IPS-18c (cell line): ENCODE results near the gene RGR.

ENCODE experiments used
- H3K4me3 ChIP-seq: 2 replicates; pipeline ENCODE4 v1.7.0; 2013; ENCODE audit warnings: low read depth, mild to moderate bottlenecking, low read length, moderate library complexity; ENCODE audit not compliant: insufficient read depth
- H3K9me3 ChIP-seq: one replicate; pipeline ENCODE4 v1.6.1; 2013; ENCODE audit warnings: mild to moderate bottlenecking, low read length, moderate library complexity; ENCODE audit not compliant: control insufficient read depth, insufficient read depth

The RGR gene

DNA sequence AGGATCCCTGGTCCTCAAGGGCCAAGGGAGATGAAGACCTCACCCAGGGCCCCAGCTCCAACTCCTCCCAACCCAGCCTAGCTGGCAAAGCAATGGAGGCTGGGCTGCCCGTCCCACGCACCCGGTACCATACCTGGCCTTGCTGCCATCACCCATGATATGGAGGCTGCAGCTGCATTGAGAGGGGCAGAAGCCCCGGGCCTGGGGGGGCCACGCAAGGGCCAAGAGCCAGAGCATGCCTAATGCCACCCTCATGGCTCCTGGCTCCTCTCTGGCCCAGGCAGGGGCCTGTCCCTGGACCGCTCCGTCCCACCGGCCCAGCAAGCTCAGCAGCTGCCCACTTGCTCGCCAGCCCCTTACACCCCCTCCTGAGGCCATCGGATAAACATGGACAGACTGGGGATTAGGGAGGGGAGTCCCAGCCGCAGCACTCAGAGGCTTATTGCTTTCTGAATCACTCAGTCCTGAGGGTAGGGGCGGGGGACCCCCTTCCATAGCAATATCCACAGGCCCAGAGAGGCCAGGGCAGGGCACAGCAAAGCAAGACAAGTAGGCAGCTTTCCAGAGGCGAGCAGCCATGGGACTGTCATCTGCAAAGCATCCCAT, 3.6 kb upstream of the RGR start, which contains the start of gene LRIT1:
Gene LRIT1 (minus strand): TSS at position 362 of the 606 bp plus-strand sequence. CDS start 107 bp downstream, at position 255.
- Histone ChIP-seq H3K4me3 (no peak within 1 kb of the TSS), H3K9me3 (peaks cover 2% of the 10 kb centered on the region)

DNA sequence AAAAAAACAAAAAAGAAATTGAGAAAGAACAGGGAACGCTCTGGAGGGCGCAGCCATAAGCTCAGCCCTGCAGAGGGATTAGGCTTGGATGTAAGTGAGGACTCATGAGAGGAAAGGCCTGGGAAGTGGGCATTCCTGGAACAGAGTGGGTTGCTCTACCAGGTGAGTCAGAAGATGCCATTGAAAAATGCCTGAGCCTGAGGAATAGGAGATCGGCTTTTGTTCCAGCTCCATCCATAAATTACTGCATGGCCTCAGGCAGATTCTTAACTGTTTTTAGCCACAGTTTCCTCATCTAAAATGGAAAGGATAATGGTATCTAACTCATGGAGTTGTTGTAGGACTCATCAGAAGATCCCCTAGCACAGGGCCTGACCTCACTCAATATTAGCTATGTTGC, 1.1 kb upstream of the RGR start:
- no peak overlapping the region for H3K4me3 ChIP-seq

DNA sequence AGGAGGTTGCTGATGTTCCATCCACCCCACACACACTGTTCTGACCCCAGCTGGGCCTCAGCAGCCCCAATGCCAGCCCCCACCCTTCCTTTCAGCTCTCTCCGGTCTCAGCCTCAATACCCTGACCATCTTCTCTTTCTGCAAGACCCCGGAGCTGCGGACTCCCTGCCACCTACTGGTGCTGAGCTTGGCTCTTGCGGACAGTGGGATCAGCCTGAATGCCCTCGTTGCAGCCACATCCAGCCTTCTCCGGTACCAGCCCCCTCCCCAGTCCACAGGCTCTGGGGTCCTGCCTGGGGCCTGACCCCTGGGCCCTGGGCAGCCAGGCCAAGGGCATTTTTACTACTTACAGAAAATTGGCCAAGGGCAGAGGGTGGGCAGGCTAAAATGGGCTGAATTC, 2.6 kb downstream of the RGR start:
- Histone ChIP-seq H3K4me3 (no peak overlapping the region), H3K9me3 (no peaks in the 10 kb centered on the region)

More for the DNA sequence above, 1.1 kb upstream of the RGR start:
- no peaks in the 10 kb centered on the region for H3K9me3 ChIP-seq

GRCh38 chr10:84248794-84249193, 3.9 kb downstream of the RGR start:
- Histone ChIP-seq H3K4me3 (no peak overlapping the region), H3K9me3 (no peaks in the 10 kb centered on the region)

DNA sequence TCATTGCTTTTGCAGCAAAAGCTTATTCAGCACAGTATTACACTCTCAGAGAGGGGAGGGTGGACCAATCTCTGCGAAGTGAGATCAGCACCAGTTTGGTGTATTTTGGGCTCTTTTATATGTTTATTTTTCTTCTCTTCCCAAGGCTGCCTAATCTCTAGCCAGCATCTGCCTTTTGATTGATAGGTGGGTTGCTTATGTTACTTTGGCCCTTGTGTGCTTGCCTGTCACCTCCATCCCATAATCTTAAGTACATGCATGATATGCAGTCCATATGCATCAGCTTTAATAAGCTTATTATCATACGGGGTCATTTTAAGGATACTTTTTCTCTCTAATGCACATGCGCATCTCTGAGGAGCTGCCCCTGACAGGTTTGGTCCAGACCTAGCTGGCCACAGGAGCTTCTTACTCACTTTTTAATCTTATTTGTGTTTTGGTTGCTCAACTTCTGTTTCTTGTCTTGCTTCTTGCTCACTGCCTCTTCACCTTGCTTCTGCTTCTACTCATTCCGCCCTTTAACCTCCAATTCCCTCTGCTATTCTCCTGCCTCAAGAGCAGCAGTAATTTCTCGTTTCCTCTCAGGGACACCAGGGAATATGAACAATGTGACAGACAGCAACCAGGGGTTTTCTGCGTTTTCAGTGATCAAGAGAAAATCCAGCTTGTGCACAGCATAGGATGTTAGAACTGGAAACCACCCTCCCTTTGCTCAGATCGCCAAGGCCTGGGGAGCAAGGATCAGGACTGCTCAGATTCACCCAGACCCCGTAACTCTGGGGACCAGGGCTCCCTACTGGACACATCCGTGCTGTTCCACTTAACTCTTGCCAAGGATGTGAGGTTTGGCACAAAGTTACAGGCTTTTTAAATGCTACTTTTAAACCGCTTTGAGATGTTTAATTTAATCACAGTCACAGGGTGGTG, 10.0 kb downstream of the RGR start:
- H3K4me3 ChIP-seq = no peak overlapping the region

GRCh38 chr10:84256510-84257342, 11.9 kb downstream of the RGR start:
- Histone ChIP-seq H3K4me3 (no peak overlapping the region), H3K9me3 (no peaks in the 10 kb centered on the region)

More for the DNA sequence above, 10.0 kb downstream of the RGR start:
- H3K9me3 ChIP-seq = no peaks in the 10 kb centered on the region

GRCh38 chr10:84257343-84258020, 12.6 kb downstream of the RGR start:
- no peak overlapping the region for H3K4me3 ChIP-seq
- no peaks in the 10 kb centered on the region for H3K9me3 ChIP-seq

GRCh38 chr10:84258034-84258695, 13.3 kb downstream of the RGR start:
- Histone ChIP-seq H3K4me3 (no peak overlapping the region), H3K9me3 (no peaks in the 10 kb centered on the region)

DNA sequence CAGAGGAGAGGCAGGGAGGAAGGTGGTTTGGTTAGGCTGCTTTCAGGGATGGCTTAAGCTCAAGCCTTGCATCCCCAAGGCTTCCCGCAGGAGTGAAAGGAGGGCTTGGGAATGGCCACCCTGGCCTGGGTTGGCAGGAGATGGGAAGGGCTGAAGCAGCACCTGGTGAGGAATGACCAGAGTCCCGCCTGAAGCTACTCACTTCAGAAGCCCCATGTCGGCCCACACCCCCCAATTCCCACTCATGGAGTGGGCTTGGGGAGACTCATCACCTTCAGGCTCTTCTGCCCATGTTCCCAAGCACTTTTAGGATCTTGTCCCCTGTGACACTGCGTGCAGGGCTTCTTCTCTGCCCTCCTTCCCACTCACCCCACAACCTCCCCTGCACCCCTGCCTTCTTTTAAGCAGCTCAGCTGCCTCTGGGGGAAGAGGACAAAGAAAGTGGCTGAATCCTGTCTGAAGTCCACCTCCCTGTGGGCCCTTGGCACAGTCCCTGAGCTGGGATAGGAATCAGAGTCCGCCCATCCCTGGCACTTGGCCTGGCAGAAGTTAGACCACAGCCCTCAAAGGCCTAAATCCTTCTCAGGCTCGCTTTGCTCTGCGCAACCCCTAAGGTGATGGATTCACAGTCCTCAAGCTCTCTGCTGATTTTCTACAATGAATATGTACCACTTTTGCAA, 16.5 kb downstream of the RGR start:
- Histone ChIP-seq H3K9me3 (no peaks in the 10 kb centered on the region), H3K4me3 (no peak overlapping the region)

- no peak overlapping the region for H3K4me3 ChIP-seq
- no peaks in the 10 kb centered on the region for H3K9me3 ChIP-seq
Measured at GRCh38 chr10:84262190-84262956, 17.5 kb downstream of the RGR start.

DNA sequence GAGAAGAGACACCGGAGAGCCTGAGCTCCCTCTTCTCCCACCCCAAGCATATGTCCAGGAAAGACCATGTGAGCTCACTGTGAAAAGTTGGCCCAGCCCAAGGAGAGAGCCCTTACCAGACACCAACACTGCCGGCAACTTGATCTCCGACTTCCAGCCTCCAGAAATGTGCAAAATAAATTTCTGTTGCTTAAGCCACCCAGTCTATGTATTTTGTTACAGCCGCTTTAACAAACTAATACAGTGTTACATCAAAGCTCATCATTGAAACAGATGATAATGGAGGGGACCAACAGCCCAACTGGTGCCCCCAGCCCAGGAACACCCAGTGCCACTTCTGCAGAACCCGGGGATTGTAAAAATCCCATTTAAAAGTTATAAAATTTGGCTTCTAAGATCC, 18.9 kb downstream of the RGR start:
- no peaks in the 10 kb centered on the region for H3K9me3 ChIP-seq

GRCh38 chr10:84264611-84265141, 19.8 kb downstream of the RGR start:
- no peak overlapping the region for H3K4me3 ChIP-seq
- H3K9me3 ChIP-seq = no peaks in the 10 kb centered on the region

More for the DNA sequence above, 18.9 kb downstream of the RGR start:
- H3K4me3 ChIP-seq = no peak overlapping the region

GRCh38 chr10:84265418-84265817, 20.6 kb downstream of the RGR start:
- H3K4me3 ChIP-seq = no peak overlapping the region
- no peaks in the 10 kb centered on the region for H3K9me3 ChIP-seq

- Histone ChIP-seq H3K4me3 (no peak overlapping the region), H3K9me3 (no peaks in the 10 kb centered on the region)
Measured at GRCh38 chr10:84267503-84268126, 22.8 kb downstream of the RGR start.

GRCh38 chr10:84269162-84269561, 24.3 kb downstream of the RGR start:
- H3K9me3 ChIP-seq = no peaks in the 10 kb centered on the region
- H3K4me3 ChIP-seq = no peak overlapping the region
